ENCODE results near the gene RIMS3. TPM values are rescaled to one million over a fixed set of nuclear protein-coding genes. Genes with fewer than 3 reads are reported as not detected.

Gene RIMS3
- total RNA-seq, 1 experiment from 2014 or later: 9.0 TPM

DNA sequence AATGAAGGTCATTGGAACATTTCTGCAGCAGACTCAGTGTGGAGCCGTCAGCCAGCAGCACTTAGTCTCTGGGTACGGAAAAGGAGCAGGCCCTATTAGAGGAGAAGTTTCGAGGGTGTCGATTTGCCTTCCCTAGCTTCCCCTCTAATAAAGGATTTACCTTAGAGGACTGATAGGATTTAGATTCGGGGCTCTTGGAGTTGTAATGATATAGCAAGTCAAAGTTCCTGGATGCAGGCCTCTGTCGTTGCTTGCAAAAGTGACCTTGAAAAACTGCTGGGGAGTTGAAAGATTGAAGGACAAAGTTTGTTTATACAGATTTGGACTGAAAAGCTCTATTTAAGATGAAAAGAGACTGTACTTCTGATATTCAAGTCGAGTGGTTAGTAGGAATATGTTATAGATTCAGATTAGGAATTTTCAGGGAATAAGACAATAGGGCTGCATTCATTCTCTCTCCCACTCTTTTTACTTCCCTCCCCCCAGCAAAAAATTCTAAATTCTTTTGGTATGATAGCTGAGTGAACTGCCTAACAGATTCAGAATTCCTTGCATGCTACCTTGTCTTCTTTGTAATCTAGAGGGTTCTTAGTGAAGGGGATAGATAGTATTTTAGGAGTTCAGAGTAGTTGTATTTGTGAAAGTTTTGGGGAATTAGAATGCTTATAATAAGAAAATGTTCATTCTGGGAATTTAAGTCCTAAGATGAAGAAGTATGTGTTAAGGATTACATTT is 45.3 kb upstream of the RIMS3 start:
- peak overlapping the region; percentile 75 for H3K4me2 ChIP-seq (ENCODE audit: low read length)
- POLR2A ChIA-PET: no interaction called here
- H4K20me1 ChIP-seq (ENCODE audit: insufficient read depth): no peaks in the 10 kb centered on the region
- DNase-seq (ENCODE audit: low read depth, low spot score) (no peak), ATAC-seq (no peak)
- RAD21 ChIA-PET (ENCODE audit: low non-redundant PET in 1 of 2, low total read pairs in 2 of 2, uncharacterized antibody in 2 of 2, unreplicated experiment in 2 of 2): no interaction called here
- peak overlapping the region in 1 of 2 experiments; percentile 4; a peak in 1 of 4 replicates for H3K4me3 ChIP-seq (replicated peaks in 1 of 2; ENCODE audit: low read depth in 1 of 2, low read length in 2 of 2)
- no peaks in the 10 kb centered on the region for H3K36me3 ChIP-seq (ENCODE audit: control insufficient read depth in 1 of 2, insufficient read depth in 2 of 2, low read length in 2 of 2)
- H3K9me3 ChIP-seq (ENCODE audit: control insufficient read depth in 1 of 2, insufficient read depth in 1 of 2, low read depth in 1 of 2, low read length in 2 of 2): no peaks in the 10 kb centered on the region
- peaks cover 88% of the 10 kb centered on the region for H3K79me2 ChIP-seq (ENCODE audit: insufficient read depth, low read length)
- H3K27ac ChIP-seq (ENCODE audit: low read depth, low read length): peak overlapping the region; percentile 81; the same call in 1 of the 2 replicates
- no peaks in the 10 kb centered on the region for H3K27me3 ChIP-seq (ENCODE audit: insufficient read depth, low read length)
- BruUV-seq (replicated peaks): no TSS peak
- no peak overlapping the region for H2AFZ ChIP-seq (ENCODE audit: low read depth, low read length, poor library complexity, severe bottlenecking)
- peak overlapping the region; percentile 17 for H3K9ac ChIP-seq (ENCODE audit: low read length)
- H3K9me2 ChIP-seq (ENCODE audit: insufficient read depth): no peaks in the 10 kb centered on the region
- H3K4me1 ChIP-seq (ENCODE audit: control insufficient read depth in 1 of 2, insufficient read depth in 2 of 2, low read length in 2 of 2): peaks cover 35 to 51% of the 10 kb centered on the region in 2 experiments
- TF ChIP-seq, protein P1, sequence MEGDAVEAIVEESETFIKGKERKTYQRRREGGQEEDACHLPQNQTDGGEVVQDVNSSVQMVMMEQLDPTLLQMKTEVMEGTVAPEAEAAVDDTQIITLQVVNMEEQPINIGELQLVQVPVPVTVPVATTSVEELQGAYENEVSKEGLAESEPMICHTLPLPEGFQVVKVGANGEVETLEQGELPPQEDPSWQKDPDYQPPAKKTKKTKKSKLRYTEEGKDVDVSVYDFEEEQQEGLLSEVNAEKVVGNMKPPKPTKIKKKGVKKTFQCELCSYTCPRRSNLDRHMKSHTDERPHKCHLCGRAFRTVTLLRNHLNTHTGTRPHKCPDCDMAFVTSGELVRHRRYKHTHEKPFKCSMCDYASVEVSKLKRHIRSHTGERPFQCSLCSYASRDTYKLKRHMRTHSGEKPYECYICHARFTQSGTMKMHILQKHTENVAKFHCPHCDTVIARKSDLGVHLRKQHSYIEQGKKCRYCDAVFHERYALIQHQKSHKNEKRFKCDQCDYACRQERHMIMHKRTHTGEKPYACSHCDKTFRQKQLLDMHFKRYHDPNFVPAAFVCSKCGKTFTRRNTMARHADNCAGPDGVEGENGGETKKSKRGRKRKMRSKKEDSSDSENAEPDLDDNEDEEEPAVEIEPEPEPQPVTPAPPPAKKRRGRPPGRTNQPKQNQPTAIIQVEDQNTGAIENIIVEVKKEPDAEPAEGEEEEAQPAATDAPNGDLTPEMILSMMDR (IDR thresholded peaks at IDR 0.05 in 2 of 3, conservative IDR thresholded peaks at IDR 0.05 in 1 of 3; ENCODE audit: borderline replicate concordance in 1 of 3, insufficient read depth in 1 of 3, low read depth in 2 of 3, low read length in 2 of 3): no peak
- TF ChIP-seq FOSL1 (IDR thresholded peaks at IDR 0.05; ENCODE audit: low read depth) (no peak), POLR2AphosphoS5 (IDR thresholded peaks at IDR 0.05; ENCODE audit: low read depth, low read length) (no peak), EGR1 (IDR thresholded peaks at IDR 0.05; ENCODE audit: low read depth) (no peak), YY1 (IDR thresholded peaks at IDR 0.05; ENCODE audit: extremely low read depth, insufficient replicate concordance, low read depth, low read length) (no peak), ATF3 (IDR thresholded peaks at IDR 0.05) (no peak), TCF7L2 (IDR thresholded peaks at IDR 0.05; ENCODE audit: borderline replicate concordance, extremely low read depth, insufficient read depth, insufficient read length) (no peak), EZH2phosphoT487 (IDR thresholded peaks at IDR 0.05; ENCODE audit: borderline replicate concordance) (no peak), SRF (IDR thresholded peaks at IDR 0.05; ENCODE audit: low read depth) (no peak), SIN3A (IDR thresholded peaks at IDR 0.05; ENCODE audit: low read depth) (no peak)
- TF ChIP-seq, protein P2, sequence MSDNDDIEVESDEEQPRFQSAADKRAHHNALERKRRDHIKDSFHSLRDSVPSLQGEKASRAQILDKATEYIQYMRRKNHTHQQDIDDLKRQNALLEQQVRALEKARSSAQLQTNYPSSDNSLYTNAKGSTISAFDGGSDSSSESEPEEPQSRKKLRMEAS (IDR thresholded peaks at IDR 0.05): no peak
- CTCF ChIA-PET: no interaction called here
- intact Hi-C loops (cut with micrococcal nuclease): no loop called here

Data from HCT116 (cell line).